K562 (cell line): Measurements from ENCODE around the gene AGRN.
"Not testable (repeated sequence)": the region's sequence is repeated elsewhere in the genome, so short reads cannot be mapped to it uniquely, and the experiment has no call there.

Experiments
- CBFB ChIP-seq: sonication (generic); formaldehyde crosslinking; IDR thresholded peaks from 2 replicates; pipeline ENCODE4 v1.4.0; 2020; ENCODE audit warnings: mild to moderate bottlenecking, missing genetic modification reagents
- CTCF ChIP-seq, 3 experiments: IDR thresholded peaks in 2 of 3; conservative IDR thresholded peaks in 1 of 3; 2 replicates each; pipeline ENCODE4 v1.5.1; 2011 to 2012; ENCODE audit warnings: low read length in 3 of 3, mild to moderate bottlenecking in 3 of 3, control low read depth in 2 of 3, improper control_type of control experiment in 1 of 3, inconsistent platforms in 1 of 3, low read depth in 1 of 3, mixed read lengths in 1 of 3, moderate library complexity in 1 of 3; ENCODE audit not compliant: insufficient read depth in 2 of 3
- EGR1 ChIP-seq: fragments of 450-650 bp; conservative IDR thresholded peaks from 2 replicates; pipeline ENCODE4 v1.6.1; 2017; ENCODE audit warnings: mild to moderate bottlenecking
- GABPA ChIP-seq: fragments of 200-800 bp; sonication (Bioruptor generic); conservative IDR thresholded peaks from 2 replicates; pipeline ENCODE4 v1.6.1; 2016; ENCODE audit warnings: low read depth, missing genetic modification characterization, missing compliant biosample characterization
- POLR2A ChIP-seq: fragments of 450-650 bp; conservative IDR thresholded peaks from 2 replicates; pipeline ENCODE4 v1.6.1; 2016
- RAD21 ChIP-seq, 2 experiments: fragments of 250-450 bp in 1 of 2; fragments of 450-650 bp in 1 of 2; sonication (Bioruptor Pico) in 1 of 2; formaldehyde crosslinking in 1 of 2; IDR thresholded peaks in 1 of 2; conservative IDR thresholded peaks in 1 of 2; 2 replicates each; pipeline versions ENCODE4 v1.4.0 to v1.8.0; 2020 to 2022; ENCODE audit warnings: mild to moderate bottlenecking in 2 of 2, moderate library complexity in 1 of 2
- SMARCA5 ChIP-seq: fragments of 450-650 bp; IDR thresholded peaks from 2 replicates; pipeline ENCODE4 v1.6.1; 2016
- ZNF707 ChIP-seq: fragments of 250-450 bp; sonication (Bioruptor Pico); conservative IDR thresholded peaks from 2 replicates; pipeline ENCODE4 v1.8.0; 2022; ENCODE audit warnings: inconsistent platforms, mild to moderate bottlenecking, moderate library complexity

- not testable (repeated sequence) for TF ChIP-seq GABPA (tag); CBFB; POLR2A; ZNF707 (CRISPR knock-in tag); CTCF (IDR thresholded peaks at IDR 0.05 in 2 of 3, conservative IDR thresholded peaks at IDR 0.05 in 1 of 3; ENCODE audit: insufficient read depth in 2 of 3, low read depth in 1 of 3, low read length in 3 of 3); RAD21 (CRISPR knock-in tag; conservative IDR thresholded peaks at IDR 0.05 in 1 of 2, IDR thresholded peaks at IDR 0.05 in 1 of 2); SMARCA5; EGR1
Measured at GRCh38 chr1:1018321-1018685, 1.6 kb upstream of the AGRN start.
